MM.1S (cell line): ENCODE data around the gene TPRN.

Experiments used
- DNase-seq: peaks from one replicate; pipeline ENCODE4 v3.0.0-alpha.2; 2015
- H2AFZ ChIP-seq: fragments of 300-600 bp; sonication (generic); 2 replicates; pipeline ENCODE4 v1.6.0; 2016; ENCODE audit warnings: antibody characterized with exemption, low read length
- H3F3A ChIP-seq: fragments of 300-600 bp; sonication (generic); 2 replicates; pipeline ENCODE4 v1.6.1; 2016; ENCODE audit warnings: mild to moderate bottlenecking, antibody characterized with exemption, low read length, moderate library complexity, mixed read lengths; ENCODE audit not compliant: insufficient read depth
- H3K27ac ChIP-seq: fragments of 300-600 bp; sonication (generic); 2 replicates; pipeline ENCODE4 v1.5.1; 2016; ENCODE audit warnings: mild to moderate bottlenecking, low read length
- H3K27me3 ChIP-seq: fragments of 300-600 bp; sonication (generic); replicated peaks from 2 replicates; pipeline ENCODE4 v1.6.0; 2016; ENCODE audit warnings: low read length; ENCODE audit not compliant: insufficient read depth
- H3K36me3 ChIP-seq: fragments of 300-600 bp; sonication (generic); replicated peaks from 2 replicates; pipeline ENCODE4 v1.6.1; 2016; ENCODE audit warnings: mild to moderate bottlenecking, low read length, mixed read lengths; ENCODE audit not compliant: insufficient read depth
- H3K4me1 ChIP-seq: fragments of 300-600 bp; sonication (generic); 2 replicates; pipeline ENCODE4 v1.6.1; 2016; ENCODE audit warnings: low read length, mixed read lengths
- H3K4me2 ChIP-seq: fragments of 300-600 bp; sonication (generic); 2 replicates; pipeline ENCODE4 v1.6.0; 2016; ENCODE audit warnings: low read depth, low read length
- H3K4me3 ChIP-seq: fragments of 300-600 bp; sonication (generic); 2 replicates; pipeline ENCODE4 v1.5.1; 2016; ENCODE audit warnings: low read length, mixed read lengths
- H3K79me2 ChIP-seq: fragments of 300-600 bp; sonication (generic); 2 replicates; pipeline ENCODE4 v1.6.1; 2016; ENCODE audit warnings: mixed run types, low read length, mixed read lengths
- H3K9ac ChIP-seq: fragments of 300-600 bp; sonication (generic); 2 replicates; pipeline ENCODE4 v1.6.1; 2016; ENCODE audit warnings: low read length, mixed read lengths
- H3K9me2 ChIP-seq: fragments of 300-600 bp; sonication (generic); replicated peaks from 2 replicates; pipeline ENCODE4 v1.6.1; 2016; ENCODE audit warnings: mild to moderate bottlenecking, low read length, mixed read lengths; ENCODE audit not compliant: insufficient read depth
- H3K9me3 ChIP-seq: fragments of 300-600 bp; sonication (generic); replicated peaks from 2 replicates; pipeline ENCODE4 v1.6.1; 2016; ENCODE audit warnings: mild to moderate bottlenecking, low read length, mixed read lengths; ENCODE audit not compliant: insufficient read depth
- H4K20me1 ChIP-seq: fragments of 300-600 bp; sonication (generic); 2 replicates; pipeline ENCODE4 v1.6.1; 2016; ENCODE audit warnings: mild to moderate bottlenecking, low read length, moderate library complexity, mixed read lengths; ENCODE audit not compliant: insufficient read depth
- CTCF ChIP-seq: fragments of 300-600 bp; sonication (generic); IDR thresholded peaks from 2 replicates; pipeline ENCODE4 v1.5.1; 2016; ENCODE audit warnings: antibody characterized with exemption, low read length, mixed read lengths
- EZH2 ChIP-seq: fragments of 300-600 bp; sonication (generic); optimal IDR thresholded peaks from 2 replicates; pipeline ENCODE3; 2017; ENCODE audit warnings: low read depth, mild to moderate bottlenecking, antibody characterized with exemption, low read length, mixed read lengths
- EZH2phosphoT487 ChIP-seq: fragments of 300-600 bp; sonication (generic); IDR thresholded peaks from 2 replicates; pipeline ENCODE4 v1.6.1; 2018; ENCODE audit warnings: antibody characterized with exemption, low read length

The TPRN gene

GRCh38 chr9:137221095-137221505 is 20.6 kb upstream of the TPRN start:
- H3K9me3 ChIP-seq = no peaks in the 10 kb centered on the region
- H3K4me2 ChIP-seq = no peak overlapping the region
- no peak overlapping the region for H3K4me3 ChIP-seq

GRCh38 chr9:137220317-137221094 is 20.0 kb upstream of the TPRN start:
- H3K9ac ChIP-seq = no peak overlapping the region

More at GRCh38 chr9:137221095-137221505, 20.6 kb upstream of the TPRN start:
- H3K27ac ChIP-seq = no peak overlapping the region
- H3K4me1 ChIP-seq = peaks cover 9% of the 10 kb centered on the region; the same call in 1 of the 2 replicates
- H4K20me1 ChIP-seq = no peaks in the 10 kb centered on the region
- no peaks in the 10 kb centered on the region; the same call in 1 of the 2 replicates for H3F3A ChIP-seq
- no peak for DNase-seq
- H3K27me3 ChIP-seq = no peaks in the 10 kb centered on the region
- no peak overlapping the region for H3K9ac ChIP-seq
- no peak overlapping the region for H2AFZ ChIP-seq
- no peaks in the 10 kb centered on the region for H3K9me2 ChIP-seq
- no peaks in the 10 kb centered on the region for H3K79me2 ChIP-seq
- H3K36me3 ChIP-seq = no peaks in the 10 kb centered on the region
- TF ChIP-seq EZH2 (no peak), CTCF (no peak)

GRCh38 chr9:137219757-137220316 is 19.3 kb upstream of the TPRN start:
- TF ChIP-seq EZH2 (no peak), CTCF (no peak), EZH2phosphoT487 (no peak)

More at GRCh38 chr9:137220317-137221094, 20.0 kb upstream of the TPRN start:
- Histone ChIP-seq H4K20me1 (no peaks in the 10 kb centered on the region), H3K4me3 (no peak overlapping the region), H3K9me3 (no peaks in the 10 kb centered on the region), H3K4me1 (peaks cover 9% of the 10 kb centered on the region; the same call in 1 of the 2 replicates), H3F3A (no peaks in the 10 kb centered on the region; the same call in 1 of the 2 replicates), H3K79me2 (no peaks in the 10 kb centered on the region), H3K9me2 (no peaks in the 10 kb centered on the region), H3K4me2 (no peak overlapping the region), H3K27ac (no peak overlapping the region), H3K27me3 (no peaks in the 10 kb centered on the region), H2AFZ (no peak overlapping the region), H3K36me3 (no peaks in the 10 kb centered on the region)
- no peak for DNase-seq
- TF ChIP-seq CTCF (no peak), EZH2 (no peak), EZH2phosphoT487 (no peak)

More at GRCh38 chr9:137219757-137220316, 19.3 kb upstream of the TPRN start:
- Histone ChIP-seq H3K4me2 (no peak overlapping the region), H3K4me3 (no peak overlapping the region), H3K9me2 (no peaks in the 10 kb centered on the region), H3K27me3 (no peaks in the 10 kb centered on the region), H3K79me2 (no peaks in the 10 kb centered on the region), H3K4me1 (peaks cover 7% of the 10 kb centered on the region; the same call in 1 of the 2 replicates), H2AFZ (no peak overlapping the region), H3K27ac (no peak overlapping the region), H3F3A (no peaks in the 10 kb centered on the region; the same call in 1 of the 2 replicates), H3K9me3 (no peaks in the 10 kb centered on the region), H4K20me1 (no peaks in the 10 kb centered on the region), H3K36me3 (no peaks in the 10 kb centered on the region), H3K9ac (no peak overlapping the region)
- DNase-seq = no peak
